ENCODE measurements around the gene ASXL3.

Gene ASXL3

DNA sequence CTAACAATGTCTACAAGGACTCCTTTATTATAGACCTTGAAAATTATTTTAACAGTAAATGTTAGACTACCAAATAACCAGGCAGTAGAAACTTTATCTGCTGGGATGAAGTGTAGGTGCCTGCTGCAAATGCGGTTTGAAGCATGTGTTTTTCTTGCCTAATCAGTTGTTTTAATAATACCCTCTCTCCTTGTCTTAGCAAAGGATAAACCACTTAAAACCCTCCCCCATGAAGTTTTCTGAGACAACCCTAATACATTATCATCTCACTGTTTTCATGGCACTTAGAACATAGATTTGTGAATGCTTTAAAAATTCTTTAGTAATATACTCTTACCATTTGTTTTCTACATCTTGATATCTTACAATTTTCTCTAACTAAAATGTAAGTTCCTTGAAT, 98.6 kb downstream of the ASXL3 start:
- no peaks in the 10 kb centered on the region for H4K20me1 ChIP-seq
- H3K9ac ChIP-seq = no peak overlapping the region
- H3K4me3 ChIP-seq = no peak overlapping the region
- H3K9me3 ChIP-seq = no peaks in the 10 kb centered on the region
- no peaks in the 10 kb centered on the region for H3K36me3 ChIP-seq
- H3K27me3 ChIP-seq = no peaks in the 10 kb centered on the region
- no peak overlapping the region for H3K4me2 ChIP-seq
- H3K27ac ChIP-seq = no peak overlapping the region
- TF ChIP-seq Cebpa-rat (IDR thresholded peaks at IDR 0.05) = no peak
- no peaks in the 10 kb centered on the region for H3K4me1 ChIP-seq

DNA sequence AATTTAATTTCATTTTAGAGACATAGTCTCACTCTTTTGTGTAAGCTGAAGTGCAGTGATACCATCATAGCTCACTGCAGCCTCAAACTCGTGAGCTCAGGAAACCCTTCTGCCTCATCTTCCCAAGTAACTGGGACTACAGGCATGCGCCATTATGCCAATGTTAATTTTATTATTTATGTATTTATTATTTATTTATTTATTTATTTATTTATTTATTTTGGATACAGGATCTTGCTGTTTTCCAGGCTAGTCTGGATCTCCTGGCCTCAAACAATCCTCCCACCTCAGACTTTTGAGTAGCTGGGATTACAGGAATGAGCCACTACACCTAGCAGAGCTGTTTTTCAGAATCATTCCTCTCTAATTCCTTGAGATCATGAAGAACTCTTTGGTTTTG, 99.9 kb downstream of the ASXL3 start:
- Histone ChIP-seq H3K36me3 (no peaks in the 10 kb centered on the region), H3K4me2 (no peak overlapping the region), H3K9ac (no peak overlapping the region), H3K4me1 (no peaks in the 10 kb centered on the region), H3K27me3 (no peaks in the 10 kb centered on the region), H4K20me1 (no peaks in the 10 kb centered on the region), H3K4me3 (no peak overlapping the region), H3K9me3 (no peaks in the 10 kb centered on the region), H3K27ac (no peak overlapping the region)
- TF ChIP-seq Cebpa-rat (IDR thresholded peaks at IDR 0.05) = no peak

GRCh38 chr18:33682436-33682835, 104.4 kb downstream of the ASXL3 start:
- H3K27ac ChIP-seq = no peak overlapping the region

GRCh38 chr18:33694593-33694992, 116.6 kb downstream of the ASXL3 start:
- no peak overlapping the region for H3K4me3 ChIP-seq
- H4K20me1 ChIP-seq = no peaks in the 10 kb centered on the region
- H3K9me3 ChIP-seq = no peaks in the 10 kb centered on the region
- no peak overlapping the region for H3K4me2 ChIP-seq
- H3K4me1 ChIP-seq = no peaks in the 10 kb centered on the region
- H3K27ac ChIP-seq = no peak overlapping the region
- no peak for TF ChIP-seq Cebpa-rat (IDR thresholded peaks at IDR 0.05)
- no peaks in the 10 kb centered on the region for H3K27me3 ChIP-seq
- H3K9ac ChIP-seq = no peak overlapping the region
- H3K36me3 ChIP-seq = no peaks in the 10 kb centered on the region

More at GRCh38 chr18:33682436-33682835, 104.4 kb downstream of the ASXL3 start:
- Histone ChIP-seq H3K4me2 (no peak overlapping the region), H3K4me1 (no peaks in the 10 kb centered on the region), H3K9ac (no peak overlapping the region), H3K4me3 (no peak overlapping the region), H3K9me3 (no peaks in the 10 kb centered on the region), H3K36me3 (no peaks in the 10 kb centered on the region), H4K20me1 (no peaks in the 10 kb centered on the region), H3K27me3 (no peaks in the 10 kb centered on the region)
- TF ChIP-seq Cebpa-rat (IDR thresholded peaks at IDR 0.05) = no peak

GRCh38 chr18:33696332-33697162, 118.5 kb downstream of the ASXL3 start:
- Histone ChIP-seq H3K36me3 (no peaks in the 10 kb centered on the region), H3K9me3 (no peaks in the 10 kb centered on the region), H3K27me3 (no peaks in the 10 kb centered on the region), H4K20me1 (no peaks in the 10 kb centered on the region), H3K9ac (no peak overlapping the region), H3K4me1 (no peaks in the 10 kb centered on the region), H3K27ac (no peak overlapping the region), H3K4me3 (no peak overlapping the region), H3K4me2 (no peak overlapping the region)
- no peak for TF ChIP-seq Cebpa-rat (IDR thresholded peaks at IDR 0.05)

GRCh38 chr18:33697498-33697897, 119.5 kb downstream of the ASXL3 start:
- H3K9me3 ChIP-seq = no peaks in the 10 kb centered on the region
- no peaks in the 10 kb centered on the region for H3K36me3 ChIP-seq
- no peak overlapping the region for H3K4me2 ChIP-seq
- no peaks in the 10 kb centered on the region for H3K27me3 ChIP-seq
- no peaks in the 10 kb centered on the region for H4K20me1 ChIP-seq
- H3K4me3 ChIP-seq = no peak overlapping the region
- TF ChIP-seq Cebpa-rat (IDR thresholded peaks at IDR 0.05) = no peak
- H3K4me1 ChIP-seq = no peaks in the 10 kb centered on the region
- H3K9ac ChIP-seq = no peak overlapping the region
- no peak overlapping the region for H3K27ac ChIP-seq

- H4K20me1 ChIP-seq = no peaks in the 10 kb centered on the region
- no peak overlapping the region for H3K4me2 ChIP-seq
- no peaks in the 10 kb centered on the region for H3K27me3 ChIP-seq
- no peaks in the 10 kb centered on the region for H3K9me3 ChIP-seq
- no peak overlapping the region for H3K4me3 ChIP-seq
- H3K9ac ChIP-seq = no peak overlapping the region
- H3K27ac ChIP-seq = no peak overlapping the region
- no peak for TF ChIP-seq Cebpa-rat (IDR thresholded peaks at IDR 0.05)
- no peaks in the 10 kb centered on the region for H3K4me1 ChIP-seq
- H3K36me3 ChIP-seq = no peaks in the 10 kb centered on the region
These were observed 121.4 kb downstream of the ASXL3 start for GRCh38 chr18:33699372-33699771.

DNA sequence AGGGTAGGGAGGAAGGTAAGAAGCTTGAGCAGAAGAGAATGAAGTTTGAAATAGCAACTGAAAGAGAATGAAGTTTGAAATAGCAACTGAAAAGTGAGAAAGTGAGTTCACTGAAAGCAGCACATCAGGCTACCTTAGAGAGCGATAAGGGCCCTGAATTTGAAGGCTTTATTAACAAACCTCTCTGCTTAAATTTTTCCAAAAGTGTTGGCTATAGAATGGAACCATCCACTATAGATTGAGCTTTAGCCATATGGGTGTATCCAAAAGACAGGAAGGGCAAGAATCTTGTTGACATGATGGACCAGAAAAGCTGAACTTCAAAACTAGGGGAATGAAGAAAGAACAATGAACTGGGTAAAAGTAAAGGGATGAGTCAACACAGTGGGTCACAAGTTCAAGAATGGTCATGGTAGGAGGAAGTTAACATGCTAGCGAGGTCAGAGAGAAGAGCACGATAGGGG, 122.5 kb downstream of the ASXL3 start:
- H3K4me2 ChIP-seq = no peak overlapping the region
- H3K27ac ChIP-seq = no peak overlapping the region
- no peaks in the 10 kb centered on the region for H3K27me3 ChIP-seq
- no peaks in the 10 kb centered on the region for H3K36me3 ChIP-seq
- H4K20me1 ChIP-seq = no peaks in the 10 kb centered on the region
- H3K4me3 ChIP-seq = no peak overlapping the region
- H3K9me3 ChIP-seq = no peaks in the 10 kb centered on the region
- H3K9ac ChIP-seq = no peak overlapping the region
- no peak for TF ChIP-seq Cebpa-rat (IDR thresholded peaks at IDR 0.05)
- no peaks in the 10 kb centered on the region for H3K4me1 ChIP-seq

DNA sequence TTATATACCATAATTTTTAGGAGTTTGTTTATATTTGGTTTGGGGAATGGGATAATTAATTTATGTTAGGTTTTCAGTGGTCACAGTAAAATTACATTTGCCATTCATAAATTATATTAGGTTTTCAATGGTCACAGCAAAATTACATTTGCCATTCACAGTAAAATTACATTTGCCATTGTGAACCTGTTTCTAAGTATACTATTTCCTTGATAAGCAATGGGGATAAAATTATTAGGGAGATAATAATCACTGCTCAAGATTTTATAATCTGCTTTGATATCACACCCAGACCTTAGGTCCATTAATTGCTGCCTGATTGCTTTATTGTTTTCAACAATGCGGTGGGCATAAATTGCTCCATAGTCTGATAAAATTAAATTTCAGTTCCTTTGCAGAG, 124.6 kb downstream of the ASXL3 start:
- no peak overlapping the region for H3K27ac ChIP-seq
- H3K36me3 ChIP-seq = no peaks in the 10 kb centered on the region
- no peak overlapping the region for H3K9ac ChIP-seq
- H4K20me1 ChIP-seq = no peaks in the 10 kb centered on the region
- H3K4me2 ChIP-seq = no peak overlapping the region
- H3K4me1 ChIP-seq = no peaks in the 10 kb centered on the region
- no peak for TF ChIP-seq Cebpa-rat (IDR thresholded peaks at IDR 0.05)
- H3K4me3 ChIP-seq = no peak overlapping the region
- no peaks in the 10 kb centered on the region for H3K9me3 ChIP-seq
- H3K27me3 ChIP-seq = no peaks in the 10 kb centered on the region

DNA sequence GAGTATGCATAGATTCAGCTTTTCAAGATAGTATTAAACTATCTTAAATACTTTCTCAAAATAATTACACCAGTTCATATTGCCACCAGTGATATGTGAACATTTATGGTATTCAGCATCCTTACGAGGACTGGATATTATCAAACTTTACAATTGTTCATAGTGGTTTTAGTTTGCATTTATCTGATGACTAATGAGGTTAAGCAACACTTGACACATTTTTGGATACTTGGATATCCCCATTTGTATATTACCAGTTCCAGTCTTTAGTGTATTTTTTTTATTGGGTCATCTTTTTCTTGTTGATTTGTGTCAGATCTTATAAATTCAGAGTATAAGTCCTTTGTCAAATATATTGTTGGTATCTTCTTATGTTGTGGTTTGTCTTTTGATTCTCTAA, 128.4 kb downstream of the ASXL3 start:
- Histone ChIP-seq H3K27me3 (no peaks in the 10 kb centered on the region), H3K4me3 (no peak overlapping the region), H3K27ac (no peak overlapping the region), H3K4me1 (no peaks in the 10 kb centered on the region), H3K4me2 (no peak overlapping the region), H3K9me3 (no peaks in the 10 kb centered on the region), H3K9ac (no peak overlapping the region), H3K36me3 (no peaks in the 10 kb centered on the region), H4K20me1 (no peaks in the 10 kb centered on the region)
- TF ChIP-seq Cebpa-rat (IDR thresholded peaks at IDR 0.05) = no peak
